Fibroblast of upper back skin (primary cell): ENCODE results near the gene C2CD4C.

ENCODE experiments used
- DNase-seq: peaks from one replicate; pipeline ENCODE4 v3.0.0-alpha.2; 2013

Gene C2CD4C

DNA sequence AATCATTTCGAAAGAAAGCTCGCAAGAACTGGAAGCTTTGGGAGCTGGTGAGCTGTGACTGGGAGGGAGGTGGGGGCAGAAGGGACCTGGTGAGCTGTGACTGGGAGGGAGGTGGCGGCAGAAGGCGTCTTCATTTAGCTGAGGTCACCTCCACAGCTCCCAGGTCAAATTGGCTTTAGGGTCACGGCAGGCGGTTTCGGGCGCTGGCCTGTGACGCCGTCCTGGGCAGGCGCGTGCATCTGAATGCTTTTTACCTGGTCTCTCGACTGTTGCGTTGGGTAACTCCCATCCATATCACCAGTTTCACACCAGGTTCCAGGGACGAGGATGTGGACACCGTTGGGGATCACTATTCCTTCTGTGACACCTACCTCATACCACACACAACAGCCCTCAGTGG lies 29.2 kb downstream of the C2CD4C start:
- DNase-seq, result no peak

DNA sequence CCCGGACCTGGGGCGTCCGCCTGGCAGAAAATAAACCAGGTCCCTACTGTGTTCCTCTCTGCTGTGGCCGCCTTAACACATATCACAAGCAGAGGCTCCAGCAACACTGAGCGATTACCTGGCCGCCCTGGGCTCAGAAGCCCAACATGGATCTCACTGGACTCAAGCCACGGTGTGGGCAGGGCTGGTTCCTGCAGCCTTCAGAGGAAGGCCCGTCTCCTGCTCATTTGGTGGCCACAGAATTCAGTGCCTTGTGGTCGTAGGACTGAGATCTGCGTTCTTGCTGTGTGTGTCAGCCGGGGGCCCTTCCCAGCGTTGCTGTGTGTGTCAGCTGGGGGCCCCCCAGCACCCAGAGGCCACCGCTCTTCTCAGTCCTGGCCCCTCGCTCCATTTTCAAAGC lies 30.2 kb downstream of the C2CD4C start:
- DNase-seq, result no peak

GRCh38 chr19:377801-378581 lies 31.0 kb downstream of the C2CD4C start:
- no peak for DNase-seq

- no peak for DNase-seq
These were observed 32.9 kb downstream of the C2CD4C start for GRCh38 chr19:376111-376470.

- DNase-seq, result no peak
These were observed 33.4 kb downstream of the C2CD4C start for GRCh38 chr19:375395-376110.

DNA sequence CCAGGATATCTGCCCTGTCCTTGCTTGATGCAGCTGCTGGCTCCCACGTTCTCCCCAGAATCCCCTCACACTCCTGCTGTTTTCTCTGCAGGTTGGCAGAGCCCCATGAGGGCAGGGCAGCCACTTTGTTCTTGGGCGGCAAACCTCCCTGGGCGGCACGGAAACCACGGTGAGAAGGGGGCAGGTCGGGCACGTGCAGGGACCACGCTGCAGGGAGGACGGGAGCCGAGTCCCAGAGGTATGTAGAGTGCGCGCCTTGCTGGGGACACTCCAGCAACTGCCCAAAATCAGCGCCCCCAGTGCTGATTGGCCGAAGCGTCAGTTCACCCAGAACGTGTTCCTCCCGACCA lies 34.1 kb downstream of the C2CD4C start:
- DNase-seq, result no peak

DNA sequence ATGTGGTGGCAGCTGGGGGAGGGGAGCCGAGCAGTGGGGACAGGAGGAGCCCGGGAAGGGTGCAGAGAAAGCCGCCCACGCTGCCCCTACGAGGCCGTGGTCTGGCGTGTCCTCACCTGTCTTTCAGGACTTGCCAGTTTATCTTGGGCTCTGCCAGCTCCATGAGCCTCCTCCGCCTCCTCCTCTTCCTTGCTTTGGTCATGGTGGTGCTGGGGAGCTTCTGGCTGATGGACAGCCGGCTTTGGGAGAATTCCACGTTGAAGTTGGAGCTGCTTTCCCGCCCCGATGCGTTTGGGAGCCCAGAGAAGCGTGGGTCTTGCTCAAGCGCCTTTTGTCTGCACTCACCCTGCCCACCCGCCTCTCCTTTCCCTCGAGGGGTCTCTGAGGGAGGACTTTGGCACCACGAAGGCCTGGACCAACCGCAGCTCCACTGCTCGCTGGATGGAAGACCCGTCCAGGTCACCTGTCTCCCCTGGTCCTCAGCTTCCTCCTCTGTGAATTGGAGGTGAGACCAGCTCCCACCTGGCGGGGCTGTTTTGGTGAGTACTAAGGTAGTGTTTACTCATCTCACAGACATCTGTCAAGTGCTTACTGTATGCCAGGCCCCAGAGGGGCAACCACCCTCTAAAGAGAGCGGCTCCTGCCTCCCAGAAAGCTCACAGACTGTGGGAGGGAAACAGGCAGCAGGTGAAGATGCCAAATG lies 34.6 kb downstream of the C2CD4C start:
- DNase-seq, result no peak

DNA sequence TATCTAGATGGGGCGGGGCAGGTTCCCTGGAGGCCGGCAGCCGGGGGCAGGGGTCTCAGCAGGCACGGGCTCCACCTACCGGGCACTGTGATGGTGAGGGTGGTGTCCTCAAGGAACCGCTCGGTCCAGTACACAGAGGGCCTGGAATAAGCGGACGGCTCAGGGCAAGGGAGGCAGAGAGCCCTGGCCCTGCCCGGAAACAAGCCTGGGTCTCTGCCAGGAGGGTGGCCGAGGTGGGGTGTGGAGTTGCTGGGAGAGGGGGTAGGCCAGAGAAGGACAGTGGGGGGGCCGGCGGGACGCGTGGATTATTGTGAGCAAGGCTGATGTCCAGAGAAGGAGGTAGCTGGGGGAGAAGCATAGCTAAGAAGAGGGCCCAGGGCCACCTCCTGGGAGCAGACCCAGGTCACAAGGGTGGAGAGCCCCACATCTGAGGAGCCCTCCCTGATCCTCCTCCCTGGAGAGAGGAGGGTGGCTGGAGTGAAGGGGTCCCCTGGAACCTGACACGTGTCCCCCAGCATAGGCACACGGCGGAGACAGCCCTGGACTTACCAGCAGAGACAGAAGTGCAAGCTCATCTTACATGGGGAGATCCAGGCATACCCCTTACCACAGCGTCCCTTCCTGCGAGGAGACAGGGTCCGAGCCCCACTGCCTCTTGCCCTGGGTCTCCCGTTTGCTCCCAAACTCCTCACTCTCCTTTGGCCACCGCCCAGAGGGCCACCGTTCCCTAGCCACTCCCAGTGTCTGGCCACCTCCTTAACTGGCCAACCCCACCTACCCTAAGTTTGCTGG lies 35.4 kb downstream of the C2CD4C start:
- no peak for DNase-seq

GRCh38 chr19:372306-372890 lies 36.5 kb downstream of the C2CD4C start:
- peak; percentile 75 for DNase-seq

DNA sequence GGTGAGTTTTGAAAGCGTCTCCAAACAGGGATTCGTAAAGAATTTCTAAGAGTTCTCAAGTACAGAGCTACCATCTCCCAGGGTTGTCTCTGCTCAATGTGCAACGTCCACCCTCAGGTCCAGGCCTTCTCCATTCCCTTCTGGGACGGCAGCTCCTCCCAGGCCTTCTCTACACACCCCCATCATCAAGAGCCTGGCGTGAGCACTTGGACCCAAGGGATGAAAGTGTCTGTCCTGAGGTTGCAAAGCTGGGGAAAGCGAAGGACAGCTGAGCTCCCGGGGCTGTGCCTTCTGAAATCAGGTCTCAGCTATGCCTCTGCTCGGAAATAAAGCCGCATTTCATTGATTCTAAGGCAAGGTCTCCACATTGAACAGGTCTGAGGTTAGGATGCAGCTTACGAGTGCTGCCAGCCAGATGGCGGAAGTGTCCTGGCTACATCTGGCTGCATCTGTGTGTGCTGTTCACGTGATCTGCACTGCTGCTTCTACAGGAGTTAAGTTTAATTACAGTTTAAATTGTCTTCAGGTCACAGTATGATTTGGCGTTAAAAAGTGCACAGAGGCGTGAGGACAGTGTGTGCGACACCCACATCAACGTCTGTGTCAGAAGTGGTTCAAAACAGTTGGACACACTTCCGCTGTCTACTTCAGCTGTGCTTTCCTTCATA lies 37.3 kb downstream of the C2CD4C start:
- DNase-seq, result no peak

GRCh38 chr19:370641-371330 lies 38.2 kb downstream of the C2CD4C start:
- no peak for DNase-seq

DNA sequence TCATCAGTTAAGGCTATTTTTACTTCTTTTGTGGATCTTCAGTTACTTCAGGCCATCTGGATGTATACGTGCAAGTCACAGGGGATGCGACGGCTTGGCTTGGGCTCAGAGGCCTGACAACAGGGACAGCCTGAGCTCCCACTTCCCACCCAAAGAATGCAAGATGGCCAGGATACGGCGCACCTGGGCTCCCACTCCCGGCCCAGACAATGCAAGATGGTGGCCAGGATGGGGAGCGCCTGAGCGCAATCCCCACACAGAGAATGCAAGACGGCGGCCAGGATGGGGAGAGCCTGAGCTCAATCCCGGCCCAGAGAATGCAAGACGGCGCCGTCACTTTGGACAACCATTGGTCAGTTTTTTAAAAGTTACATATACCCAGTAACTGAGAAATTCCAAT lies 39.1 kb downstream of the C2CD4C start:
- DNase-seq, result no peak

- no peak for DNase-seq
These were observed 39.7 kb downstream of the C2CD4C start for GRCh38 chr19:369256-369655.

DNA sequence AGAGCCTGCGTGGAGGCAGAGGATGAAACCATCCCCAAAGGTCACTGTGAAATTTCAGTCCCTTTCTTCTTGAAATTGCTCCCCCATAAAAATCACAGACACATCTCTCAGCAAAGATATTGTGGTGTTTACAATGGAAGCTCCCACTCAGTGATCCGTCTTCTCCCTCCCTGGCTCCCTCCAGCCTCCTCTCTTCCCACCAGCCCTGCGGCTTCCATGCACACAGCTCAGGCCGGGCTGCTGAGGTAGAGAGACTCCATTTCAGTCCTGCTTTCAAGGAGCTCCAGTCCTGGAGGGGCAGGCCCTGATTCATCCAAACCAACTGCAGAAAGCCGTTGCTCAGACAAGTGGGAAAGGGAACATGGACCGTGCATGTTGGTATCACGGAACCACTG lies 40.3 kb downstream of the C2CD4C start:
- no peak for DNase-seq

- no peak for DNase-seq
These were observed 40.9 kb downstream of the C2CD4C start for GRCh38 chr19:367963-368629.

DNA sequence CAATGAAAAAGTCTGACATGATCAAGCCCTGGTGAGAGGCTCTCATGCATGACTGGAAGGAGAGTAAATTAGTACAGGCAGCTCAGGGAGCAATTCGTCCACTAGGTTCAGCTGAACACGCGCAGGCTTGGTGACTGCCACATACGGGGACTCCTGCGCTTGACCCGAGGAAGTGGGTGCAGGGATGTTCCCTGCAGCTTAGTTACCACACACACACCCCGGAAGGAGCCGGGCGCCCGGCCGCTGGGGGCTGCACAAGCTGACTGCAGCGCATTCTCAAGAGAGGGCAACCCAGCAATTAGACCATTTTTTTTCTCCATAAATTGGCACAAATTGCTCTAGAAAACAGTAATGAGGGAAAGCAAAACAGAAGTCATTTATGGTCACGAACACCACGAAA lies 41.4 kb downstream of the C2CD4C start:
- no peak for DNase-seq

DNA sequence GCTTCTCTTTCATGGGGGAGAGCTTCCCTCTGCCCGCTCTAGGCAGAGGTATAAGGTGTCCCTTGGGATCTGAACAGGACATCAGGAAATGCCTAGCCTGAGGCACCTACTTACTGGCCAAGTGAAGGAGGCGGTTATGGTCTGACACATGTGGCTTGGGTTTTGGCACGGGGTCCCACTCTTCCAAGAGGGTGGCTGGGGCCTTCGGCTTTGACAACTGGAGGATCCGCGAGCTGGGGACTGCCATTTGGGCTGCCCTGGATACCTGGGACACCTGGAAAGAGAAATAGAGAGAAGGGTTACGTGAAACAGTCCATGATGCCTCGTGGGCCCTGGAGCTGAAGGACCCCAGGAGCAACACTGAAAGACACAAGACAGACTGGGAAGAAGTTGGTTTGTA lies 42.0 kb downstream of the C2CD4C start:
- DNase-seq, result no peak

DNA sequence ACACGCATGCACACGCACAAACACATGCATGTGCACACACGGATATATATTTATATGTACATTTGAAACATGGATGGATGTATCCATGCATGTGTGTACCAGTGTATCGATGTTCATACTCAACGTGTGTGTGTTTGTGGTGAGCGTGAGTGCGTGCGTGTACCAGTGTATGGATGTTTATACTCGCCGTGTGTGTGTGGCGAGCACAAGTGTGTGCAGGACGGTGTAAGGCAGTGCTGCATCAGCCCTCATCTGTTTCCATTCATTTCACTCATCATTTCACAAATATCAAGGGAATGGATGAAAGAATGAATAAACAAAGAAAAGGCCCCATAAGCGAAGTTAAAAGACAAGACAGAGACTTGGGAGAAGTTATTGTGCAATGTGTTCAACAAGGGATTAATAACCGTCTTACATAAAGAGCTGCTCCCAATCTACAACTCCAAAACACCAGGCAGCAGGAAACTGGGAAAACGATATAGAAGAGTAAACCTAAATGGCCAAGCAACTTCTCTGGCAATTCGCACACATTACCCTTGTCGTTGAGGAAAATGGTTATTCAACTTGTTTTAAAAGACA lies 42.7 kb downstream of the C2CD4C start:
- DNase-seq, result no peak

- no peak for DNase-seq
These were observed 44.3 kb downstream of the C2CD4C start for GRCh38 chr19:364496-365287.

GRCh38 chr19:362683-363082 lies 46.3 kb downstream of the C2CD4C start:
- no peak for DNase-seq
